Measurements from ENCODE around the gene HAUS7.

The HAUS7 gene

GRCh38 chrX:153477364-153477857, 7.0 kb upstream of the HAUS7 start:
- H3K27me3 Mint-ChIP-seq: peaks cover 8% of the 10 kb centered on the region
- H3K36me3 Mint-ChIP-seq: no peaks in the 10 kb centered on the region
- no peaks in the 10 kb centered on the region for H3K9me3 Mint-ChIP-seq
- ATAC-seq (ENCODE audit: low read depth): no peak
- H3K4me3 Mint-ChIP-seq: no peak overlapping the region
- no peak overlapping the region for H3K27ac Mint-ChIP-seq
- DNase-seq (ENCODE audit: low spot score in 2 of 2): no peak
- H3K4me1 Mint-ChIP-seq: no peaks in the 10 kb centered on the region

DNA sequence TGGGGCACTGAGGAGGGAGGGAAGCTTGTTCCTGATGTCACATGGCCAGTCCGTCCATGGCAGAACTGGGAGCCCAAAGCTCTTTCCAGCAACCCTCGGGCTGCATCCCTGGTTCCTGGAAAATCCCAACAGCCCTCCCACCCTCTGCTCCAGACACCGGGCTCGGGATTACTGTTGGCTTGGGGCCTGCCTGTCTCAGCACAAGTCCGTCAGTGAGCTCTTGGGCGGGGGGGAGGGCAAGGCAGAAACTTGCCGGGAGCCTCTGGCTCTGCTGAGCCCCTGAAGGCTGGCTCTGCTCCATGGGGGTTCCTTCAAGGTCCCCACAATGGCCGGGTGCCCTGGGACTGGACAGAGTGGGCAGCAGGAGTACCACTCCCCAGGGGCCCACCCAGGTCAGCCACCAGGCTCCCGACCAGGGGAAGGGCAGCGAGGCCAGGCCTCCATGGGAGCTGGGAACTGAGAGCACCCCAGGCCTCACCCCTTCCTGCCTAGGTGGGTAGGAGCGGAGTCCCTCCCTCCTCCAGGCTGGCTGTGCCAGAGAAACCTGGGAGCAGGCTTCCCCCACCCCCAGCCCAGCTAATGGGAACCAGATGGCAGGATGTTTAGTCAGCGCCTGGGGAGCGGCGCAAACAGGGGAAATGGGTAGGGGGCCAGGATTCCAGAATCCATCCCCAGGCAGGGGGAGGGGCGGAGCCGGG, 6.4 kb upstream of the HAUS7 start:
- DNase-seq (ENCODE audit: low spot score in 2 of 2) (no peak), ATAC-seq (ENCODE audit: low read depth) (no peak)
- Mint-ChIP-seq H3K27me3 (peaks cover 8% of the 10 kb centered on the region), H3K36me3 (no peaks in the 10 kb centered on the region), H3K27ac (no peak overlapping the region), H3K9me3 (no peaks in the 10 kb centered on the region), H3K4me3 (no peak overlapping the region), H3K4me1 (no peaks in the 10 kb centered on the region)

DNA sequence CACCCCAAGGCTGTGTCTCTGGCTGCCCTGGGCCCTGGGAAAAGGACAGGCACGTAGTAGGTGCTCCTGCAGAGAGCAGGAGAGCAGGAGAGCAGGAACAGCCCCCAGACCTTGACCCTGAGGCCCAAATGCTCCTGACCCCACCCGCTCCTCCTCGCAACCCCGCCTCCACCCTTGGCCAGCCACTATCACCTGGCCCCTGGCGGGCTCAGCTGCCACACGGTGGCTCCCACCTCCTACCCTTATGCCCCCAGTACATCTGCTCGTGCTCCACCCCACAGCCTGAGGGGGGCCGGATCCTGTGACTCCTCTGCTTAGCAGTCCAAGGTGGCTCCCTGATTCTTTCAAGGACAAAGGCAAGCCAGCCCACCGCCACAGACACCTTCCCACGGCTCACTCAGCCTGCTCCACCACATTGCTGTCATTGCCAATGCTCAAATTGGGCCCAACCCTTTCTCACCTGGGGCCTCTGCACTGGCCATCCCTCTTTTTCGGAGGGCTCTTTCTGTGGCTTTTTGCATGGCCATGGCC, 5.4 kb upstream of the HAUS7 start:
- ATAC-seq (ENCODE audit: low read depth) (no peak), DNase-seq (ENCODE audit: low spot score in 2 of 2) (no peak)
- Mint-ChIP-seq H3K4me3 (peak overlapping the region; percentile 49), H3K27ac (no peak overlapping the region), H3K4me1 (no peaks in the 10 kb centered on the region), H3K36me3 (no peaks in the 10 kb centered on the region), H3K27me3 (peaks cover 8% of the 10 kb centered on the region), H3K9me3 (no peaks in the 10 kb centered on the region)

DNA sequence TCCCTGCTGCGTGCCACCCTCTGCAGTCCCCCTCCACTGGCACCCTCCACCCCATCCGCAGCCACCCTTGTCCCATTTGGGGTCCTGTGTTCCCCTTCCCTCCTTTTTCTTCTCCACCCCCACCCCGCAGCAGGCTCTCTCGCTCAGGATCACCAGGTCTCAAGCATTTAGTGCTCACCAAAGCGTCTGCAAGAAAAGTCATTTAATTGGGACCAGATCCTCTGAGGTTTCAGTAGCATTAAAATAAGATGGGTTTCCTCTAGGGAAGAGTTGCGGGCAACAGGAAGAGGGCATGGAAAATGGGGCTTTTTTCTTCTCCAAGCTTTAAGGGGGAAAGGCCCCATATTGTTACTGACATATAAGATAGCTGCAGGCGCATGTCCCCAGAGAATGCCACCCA, 4.9 kb upstream of the HAUS7 start:
- Mint-ChIP-seq H3K27ac (no peak overlapping the region), H3K27me3 (peaks cover 8% of the 10 kb centered on the region), H3K4me3 (peak overlapping the region; percentile 43), H3K4me1 (no peaks in the 10 kb centered on the region), H3K36me3 (no peaks in the 10 kb centered on the region), H3K9me3 (no peaks in the 10 kb centered on the region)
- ATAC-seq (ENCODE audit: low read depth): no peak
- no peak for DNase-seq (ENCODE audit: low spot score in 2 of 2)

DNA sequence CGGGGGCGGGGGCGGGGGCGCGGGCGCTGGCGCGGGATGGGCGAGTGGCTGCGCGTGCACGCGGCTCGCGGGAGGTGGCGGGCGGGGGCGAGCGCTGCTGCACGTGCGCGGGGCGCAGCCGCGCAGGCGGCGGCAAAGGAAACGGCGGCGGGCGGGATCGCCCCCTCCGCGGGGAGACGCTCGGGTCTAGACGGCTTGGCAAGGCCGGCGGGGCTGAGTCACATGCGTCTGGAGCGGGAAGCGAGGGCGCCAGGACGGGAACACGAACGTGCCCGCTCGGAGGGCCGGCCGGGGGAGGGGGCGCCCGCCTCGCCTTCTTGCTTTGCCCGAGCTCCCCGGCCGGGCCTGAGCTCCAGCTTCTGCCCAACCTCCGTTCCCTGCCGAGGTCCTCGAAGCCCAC, 4.3 kb upstream of the HAUS7 start:
- H3K36me3 Mint-ChIP-seq: no peaks in the 10 kb centered on the region
- H3K9me3 Mint-ChIP-seq: no peaks in the 10 kb centered on the region
- peaks cover 8% of the 10 kb centered on the region for H3K27me3 Mint-ChIP-seq
- H3K27ac Mint-ChIP-seq: no peak overlapping the region
- no peak for DNase-seq (ENCODE audit: low spot score in 2 of 2)
- no peak overlapping the region for H3K4me3 Mint-ChIP-seq
- ATAC-seq (ENCODE audit: low read depth): no peak
- H3K4me1 Mint-ChIP-seq: peaks cover under 1% of the 10 kb centered on the region

- peak overlapping the region; percentile 71 for H3K4me3 Mint-ChIP-seq
- H3K27me3 Mint-ChIP-seq: peaks cover 8% of the 10 kb centered on the region
- H3K4me1 Mint-ChIP-seq: peaks cover 3% of the 10 kb centered on the region
- no peak for DNase-seq (ENCODE audit: low spot score in 2 of 2)
- H3K36me3 Mint-ChIP-seq: no peaks in the 10 kb centered on the region
- no peaks in the 10 kb centered on the region for H3K9me3 Mint-ChIP-seq
- H3K27ac Mint-ChIP-seq: no peak overlapping the region
- no peak for ATAC-seq (ENCODE audit: low read depth)
These were observed 3.9 kb upstream of the HAUS7 start for GRCh38 chrX:153474266-153474665.

DNA sequence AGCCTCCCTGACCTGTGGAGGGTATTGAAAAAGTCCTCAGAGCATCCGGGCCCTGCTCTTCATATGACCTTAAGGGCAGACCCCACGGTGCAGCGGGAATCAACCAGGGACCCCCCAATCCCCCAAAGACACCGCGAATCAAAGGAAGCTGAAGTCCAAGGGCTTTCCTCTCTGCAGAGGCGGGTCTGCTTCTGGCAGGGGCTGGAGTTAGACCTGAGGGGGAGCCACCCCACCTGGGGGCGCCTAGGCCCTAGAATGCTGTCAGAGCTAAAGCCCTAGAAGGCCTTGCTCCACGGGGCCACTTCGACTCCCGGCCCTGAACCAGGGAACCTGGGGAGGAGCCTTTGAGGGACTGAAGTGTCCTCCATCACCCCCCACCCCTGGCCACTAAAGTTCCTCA, 2.8 kb upstream of the HAUS7 start:
- H3K27me3 Mint-ChIP-seq: peaks cover 5% of the 10 kb centered on the region
- H3K36me3 Mint-ChIP-seq: no peaks in the 10 kb centered on the region
- peaks cover 3% of the 10 kb centered on the region for H3K4me1 Mint-ChIP-seq
- DNase-seq (ENCODE audit: low spot score in 2 of 2) (no peak), ATAC-seq (ENCODE audit: low read depth) (no peak)
- no peak overlapping the region for H3K27ac Mint-ChIP-seq
- H3K9me3 Mint-ChIP-seq: no peaks in the 10 kb centered on the region
- H3K4me3 Mint-ChIP-seq: peak overlapping the region; percentile 24

DNA sequence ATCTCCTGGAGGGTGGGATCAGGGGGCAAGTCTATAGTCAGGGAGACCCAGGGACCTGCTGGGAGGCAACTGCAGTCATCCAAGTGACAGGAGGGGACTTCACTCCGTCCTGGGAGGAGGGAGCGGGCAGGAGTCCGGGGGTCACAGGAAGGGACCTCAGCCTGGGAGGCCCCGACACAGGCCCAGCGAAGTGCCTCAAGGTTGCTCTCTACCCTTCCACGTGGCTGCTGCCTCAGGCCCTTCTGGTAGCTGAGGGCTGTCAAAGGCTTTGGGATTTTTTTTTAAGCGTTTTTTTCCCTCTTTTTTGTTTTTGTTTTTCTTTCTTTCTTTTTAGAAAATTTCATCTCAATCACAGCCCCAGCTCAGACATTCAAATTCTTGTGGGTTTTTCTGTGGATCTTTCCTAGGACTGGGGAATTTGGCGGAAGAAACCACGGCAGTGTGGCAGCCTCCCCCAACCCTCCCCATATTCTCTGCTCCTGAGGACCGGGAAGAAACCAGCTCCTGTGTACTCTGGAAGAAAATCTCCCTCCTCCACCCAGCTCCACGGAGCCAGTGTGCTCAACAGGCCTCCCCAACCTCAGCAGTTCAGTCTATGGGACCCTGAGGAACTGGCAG, 1.4 kb upstream of the HAUS7 start:
- Mint-ChIP-seq H3K36me3 (peaks cover 2% of the 10 kb centered on the region), H3K4me1 (peaks cover 3% of the 10 kb centered on the region), H3K27ac (no peak overlapping the region), H3K4me3 (no peak overlapping the region), H3K27me3 (peaks cover 5% of the 10 kb centered on the region), H3K9me3 (no peaks in the 10 kb centered on the region)
- DNase-seq (ENCODE audit: low spot score in 2 of 2): no peak
- no peak for ATAC-seq (ENCODE audit: low read depth)

- no peak overlapping the region for H3K27ac Mint-ChIP-seq
- H3K27me3 Mint-ChIP-seq: no peaks in the 10 kb centered on the region
- no peaks in the 10 kb centered on the region for H3K9me3 Mint-ChIP-seq
- ATAC-seq (ENCODE audit: low read depth) (peak; percentile 48), DNase-seq (ENCODE audit: low spot score in 2 of 2) (no peak)
- H3K4me3 Mint-ChIP-seq: peak overlapping the region; percentile 81
- H3K36me3 Mint-ChIP-seq: peaks cover 2% of the 10 kb centered on the region
- peaks cover 3% of the 10 kb centered on the region for H3K4me1 Mint-ChIP-seq
These were observed 465 bp downstream of the HAUS7 start for GRCh38 chrX:153469811-153470410.

DNA sequence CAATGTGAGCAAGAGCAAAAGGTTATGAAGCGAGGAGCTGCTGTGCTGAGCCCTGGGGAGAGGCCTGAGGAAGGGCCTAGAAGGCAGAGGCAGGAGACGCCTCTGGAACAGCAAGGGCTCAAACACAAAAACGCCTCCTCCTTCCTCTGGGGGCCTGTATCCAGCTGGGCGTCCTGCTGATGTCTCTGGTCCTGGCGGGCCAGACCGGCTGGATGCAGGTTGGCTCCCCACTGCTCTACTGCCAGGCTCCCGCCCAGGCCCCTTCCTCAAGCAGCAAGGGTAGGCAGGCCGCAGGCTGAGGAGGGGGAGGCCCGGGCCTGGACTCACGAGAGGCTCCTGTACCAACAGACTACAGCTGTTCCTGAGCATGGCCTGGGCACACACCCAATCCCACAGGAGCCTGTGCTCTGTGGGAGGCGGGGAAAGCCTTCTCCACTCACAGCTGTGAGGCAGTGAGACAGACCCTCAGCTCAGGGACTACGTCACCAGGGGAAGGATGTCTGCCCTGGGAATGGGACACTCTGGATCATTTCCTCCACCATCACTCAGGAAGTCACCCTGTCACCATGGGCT, 2.3 kb downstream of the HAUS7 start:
- no peak for ATAC-seq (ENCODE audit: low read depth)
- DNase-seq (ENCODE audit: low spot score in 2 of 2): no peak
- H3K4me3 Mint-ChIP-seq: no peak overlapping the region
- no peaks in the 10 kb centered on the region for H3K9me3 Mint-ChIP-seq
- no peak overlapping the region for H3K27ac Mint-ChIP-seq
- peaks cover 3% of the 10 kb centered on the region for H3K4me1 Mint-ChIP-seq
- H3K27me3 Mint-ChIP-seq: no peaks in the 10 kb centered on the region
- peaks cover 5% of the 10 kb centered on the region for H3K36me3 Mint-ChIP-seq

GRCh38 chrX:153465691-153466380, 4.5 kb downstream of the HAUS7 start:
- DNase-seq (ENCODE audit: low spot score in 2 of 2) (no peak), ATAC-seq (ENCODE audit: low read depth) (no peak)
- no peak overlapping the region for H3K27ac Mint-ChIP-seq
- H3K4me3 Mint-ChIP-seq: no peak overlapping the region
- H3K27me3 Mint-ChIP-seq: no peaks in the 10 kb centered on the region
- peaks cover 3% of the 10 kb centered on the region for H3K4me1 Mint-ChIP-seq
- peaks cover 7% of the 10 kb centered on the region for H3K36me3 Mint-ChIP-seq
- H3K9me3 Mint-ChIP-seq: no peaks in the 10 kb centered on the region

DNA sequence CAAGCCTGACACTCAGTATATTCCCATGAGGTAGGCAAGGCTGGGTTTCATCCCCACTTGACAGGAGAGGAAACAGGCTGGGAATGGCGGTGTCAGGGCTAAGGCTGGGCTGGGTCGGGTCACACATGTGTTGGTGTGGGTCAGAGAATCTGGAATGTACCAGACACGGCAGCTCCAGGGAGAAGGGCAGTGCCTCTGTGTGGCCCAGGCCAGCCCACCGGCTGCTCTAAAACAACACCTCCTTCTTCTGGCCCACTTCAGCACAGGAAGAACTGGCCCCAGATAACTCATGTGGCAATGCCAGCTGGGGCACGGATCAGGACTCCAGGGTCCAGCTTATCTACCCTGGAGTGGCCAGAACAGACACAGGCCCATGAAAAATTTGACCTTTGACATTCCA, 6.3 kb downstream of the HAUS7 start:
- no peak for ATAC-seq (ENCODE audit: low read depth)
- Mint-ChIP-seq H3K27me3 (no peaks in the 10 kb centered on the region), H3K9me3 (no peaks in the 10 kb centered on the region), H3K4me3 (no peak overlapping the region), H3K36me3 (peaks cover 11% of the 10 kb centered on the region), H3K4me1 (no peaks in the 10 kb centered on the region), H3K27ac (no peak overlapping the region)
- DNase-seq (ENCODE audit: low spot score in 2 of 2): no peak

- Mint-ChIP-seq H3K4me1 (no peaks in the 10 kb centered on the region), H3K4me3 (no peak overlapping the region), H3K27me3 (no peaks in the 10 kb centered on the region), H3K9me3 (no peaks in the 10 kb centered on the region), H3K36me3 (peaks cover 14% of the 10 kb centered on the region), H3K27ac (no peak overlapping the region)
- no peak for DNase-seq (ENCODE audit: low spot score in 2 of 2)
- ATAC-seq (ENCODE audit: low read depth): no peak
These were observed 6.8 kb downstream of the HAUS7 start for GRCh38 chrX:153463556-153463955.

GRCh38 chrX:153463031-153463430, 7.3 kb downstream of the HAUS7 start:
- no peaks in the 10 kb centered on the region for H3K4me1 Mint-ChIP-seq
- ATAC-seq (ENCODE audit: low read depth) (no peak), DNase-seq (ENCODE audit: low spot score in 2 of 2) (no peak)
- peaks cover 14% of the 10 kb centered on the region for H3K36me3 Mint-ChIP-seq
- no peak overlapping the region for H3K4me3 Mint-ChIP-seq
- no peak overlapping the region for H3K27ac Mint-ChIP-seq
- no peaks in the 10 kb centered on the region for H3K9me3 Mint-ChIP-seq
- no peaks in the 10 kb centered on the region for H3K27me3 Mint-ChIP-seq
